IMR-90 (cell line): ENCODE data around the gene SIGLEC6. TPM values are rescaled to one million over a fixed set of nuclear protein-coding genes. Genes with fewer than 3 reads are reported as not detected.

Experiments
- ATAC-seq: fragments of 200-7000 bp; cut with Tn5 transposase; 2 replicates; pipeline ENCODE4 v1.9.1; 2020; ENCODE audit warnings: low read depth, mild to moderate bottlenecking, moderate library complexity
- BruUV-seq: library from RNA; stranded (reverse); fragments of 400-500 nt; replicated peaks from 2 replicates; lab custom pipeline; 2021; lab: Mats Ljungman, UMichigan
- CTCF ChIA-PET: fragments of 300-600 bp; formaldehyde crosslinking; extraction: SDS; loops from one replicate; lab custom pipeline; 2021; ENCODE audit warnings: antibody characterized with exemption; lab: Yijun Ruan, JAX
- POLR2A ChIA-PET: fragments of 300-600 bp; sonication (Branson Sonifier 250); formaldehyde crosslinking; loops from one replicate; lab custom pipeline; 2022; ENCODE audit warnings: antibody characterized with exemption; ENCODE audit not compliant: unreplicated experiment; lab: Charles Lee
- DNase-seq: peaks from one replicate; pipeline ENCODE4 v3.0.0; 2013
- H2AFZ ChIP-seq: replicated peaks from 2 replicates; pipeline ENCODE3; 2013; ENCODE audit warnings: low read length, mild to moderate bottlenecking; ENCODE audit not compliant: poor library complexity
- H2AK5ac ChIP-seq: 2 replicates; pipeline ENCODE4 v1.6.1; 2013; ENCODE audit warnings: low read depth, low read length, inconsistent platforms
- H2AK9ac ChIP-seq: replicated peaks from 2 replicates; pipeline ENCODE3; 2013; ENCODE audit warnings: mild to moderate bottlenecking, low read depth, low read length, moderate library complexity; ENCODE audit not compliant: poor library complexity
- H2BK120ac ChIP-seq: 2 replicates; pipeline ENCODE4 v1.6.1; 2013; ENCODE audit warnings: low read depth, low read length, inconsistent platforms
- H2BK15ac ChIP-seq: 3 replicates; pipeline ENCODE4 v1.6.1; 2013; ENCODE audit warnings: low read depth, low read length, inconsistent platforms
- H2BK20ac ChIP-seq: 2 replicates; pipeline ENCODE4 v1.6.1; 2013; ENCODE audit warnings: low read depth, mild to moderate bottlenecking, inconsistent platforms, low read length, moderate library complexity
- H2BK5ac ChIP-seq: 2 replicates; pipeline ENCODE4 v1.6.1; 2013; ENCODE audit warnings: mild to moderate bottlenecking, low read depth, low read length, inconsistent platforms; ENCODE audit not compliant: poor library complexity, severe bottlenecking
- H3K14ac ChIP-seq: replicated peaks from 2 replicates; pipeline ENCODE4 v1.6.1; 2013; ENCODE audit warnings: low read depth, low read length, inconsistent platforms
- H3K18ac ChIP-seq: 2 replicates; pipeline ENCODE4 v1.6.1; 2013; ENCODE audit warnings: low read depth, low read length, control low read depth
- H3K23ac ChIP-seq: 2 replicates; pipeline ENCODE4 v1.6.1; 2013; ENCODE audit warnings: low read depth, low read length, inconsistent platforms
- H3K27ac ChIP-seq: 2 replicates; pipeline ENCODE4 v1.5.1; 2013; ENCODE audit warnings: mild to moderate bottlenecking, control low read depth, low read length; ENCODE audit not compliant: insufficient read depth
- H3K27me3 ChIP-seq: 2 replicates; pipeline ENCODE4 v1.6.1; 2013; ENCODE audit warnings: low read length; ENCODE audit not compliant: control insufficient read depth, insufficient read depth
- H3K36me3 ChIP-seq: 2 replicates; pipeline ENCODE4 v1.6.1; 2013; ENCODE audit warnings: low read length, mixed read lengths; ENCODE audit not compliant: control insufficient read depth, insufficient read depth
- H3K4ac ChIP-seq: 2 replicates; pipeline ENCODE4 v1.6.1; 2013; ENCODE audit warnings: low read depth, low read length, inconsistent platforms
- H3K4me1 ChIP-seq: 2 replicates; pipeline ENCODE4 v1.6.1; 2013; ENCODE audit warnings: low read length, mixed read lengths; ENCODE audit not compliant: control insufficient read depth, insufficient read depth
- H3K4me2 ChIP-seq: 2 replicates; pipeline ENCODE4 v1.6.1; 2013; ENCODE audit warnings: low read depth, mild to moderate bottlenecking, control low read depth, low read length, moderate library complexity
- H3K4me3 ChIP-seq: 2 replicates; pipeline ENCODE4 v1.5.1; 2013; ENCODE audit warnings: low read depth, mild to moderate bottlenecking, control low read depth, low read length, moderate library complexity; ENCODE audit not compliant: insufficient read depth
- H3K56ac ChIP-seq: 2 replicates; pipeline ENCODE4 v1.6.1; 2013; ENCODE audit warnings: low read length, inconsistent platforms; ENCODE audit not compliant: insufficient read depth; ENCODE audit errors: extremely low read depth
- H3K79me1 ChIP-seq, 2 experiments: 2 replicates each; pipeline ENCODE4 v1.6.1; 2013; ENCODE audit warnings: low read length in 2 of 2, inconsistent platforms in 1 of 2, low read depth in 1 of 2
- H3K9ac ChIP-seq: 2 replicates; pipeline ENCODE4 v1.6.1; 2013; ENCODE audit warnings: low read depth, low read length, control low read depth
- H3K9me1 ChIP-seq: 2 replicates; pipeline ENCODE4 v1.6.1; 2013; ENCODE audit warnings: low read length, inconsistent platforms; ENCODE audit not compliant: insufficient read depth
- H3K9me3 ChIP-seq: 2 replicates; pipeline ENCODE4 v1.6.1; 2013; ENCODE audit warnings: low read length; ENCODE audit not compliant: control insufficient read depth, insufficient read depth
- H4K20me1 ChIP-seq: 2 replicates; pipeline ENCODE4 v1.6.1; 2013; ENCODE audit warnings: low read length, inconsistent platforms; ENCODE audit not compliant: insufficient read depth
- H4K5ac ChIP-seq: 2 replicates; pipeline ENCODE4 v1.6.1; 2013; ENCODE audit warnings: mild to moderate bottlenecking, low read depth, low read length, control low read depth
- H4K8ac ChIP-seq, 2 experiments: 2 replicates each; pipeline ENCODE4 v1.6.1; 2013; ENCODE audit warnings: low read depth in 2 of 2, low read length in 2 of 2, control low read depth in 1 of 2, inconsistent platforms in 1 of 2
- H4K91ac ChIP-seq: 2 replicates; pipeline ENCODE4 v1.6.1; 2013; ENCODE audit warnings: low read depth, low read length, inconsistent platforms; ENCODE audit not compliant: insufficient read depth
- BHLHE40 ChIP-seq: fragments of 150-350 bp; IDR thresholded peaks from 2 replicates; pipeline ENCODE4 v1.6.1; 2016; ENCODE audit warnings: mild to moderate bottlenecking, low read depth, low read length
- CEBPB ChIP-seq: IDR thresholded peaks from 2 replicates; pipeline ENCODE4 v1.6.1; 2012; ENCODE audit warnings: low read depth, low read length, improper control_type of control experiment
- CHD1 ChIP-seq: IDR thresholded peaks from 2 replicates; pipeline ENCODE4 v1.6.1; 2012; ENCODE audit warnings: low read depth, low read length, improper control_type of control experiment
- FOS ChIP-seq: fragments of 150-350 bp; IDR thresholded peaks from 2 replicates; pipeline ENCODE4 v1.6.1; 2016; ENCODE audit warnings: low read depth, low read length
- MAFK ChIP-seq: IDR thresholded peaks from 2 replicates; pipeline ENCODE4 v1.6.1; 2012; ENCODE audit warnings: low read depth, low read length, improper control_type of control experiment
- MAZ ChIP-seq: IDR thresholded peaks from 2 replicates; pipeline ENCODE4 v1.6.1; 2012; ENCODE audit warnings: low read depth, mild to moderate bottlenecking, low read length, improper control_type of control experiment, moderate library complexity, borderline replicate concordance
- MXI1 ChIP-seq: IDR thresholded peaks from 2 replicates; pipeline ENCODE4 v1.6.1; 2012; ENCODE audit warnings: low read depth, mild to moderate bottlenecking, low read length, moderate library complexity, borderline replicate concordance
- NFE2L2 ChIP-seq: fragments of 150-350 bp; IDR thresholded peaks from 2 replicates; pipeline ENCODE4 v1.6.1; 2016; ENCODE audit warnings: low read depth, mild to moderate bottlenecking, low read length
- POLR2A ChIP-seq: IDR thresholded peaks from 2 replicates; pipeline ENCODE4 v1.6.1; 2012; ENCODE audit warnings: mild to moderate bottlenecking, low read depth, low read length
- RAD21 ChIP-seq: IDR thresholded peaks from 2 replicates; pipeline ENCODE4 v1.6.1; 2012; ENCODE audit warnings: low read length, improper control_type of control experiment
- RCOR1 ChIP-seq: IDR thresholded peaks from 2 replicates; pipeline ENCODE4 v1.6.1; 2012; ENCODE audit warnings: mild to moderate bottlenecking, low read length, improper control_type of control experiment; ENCODE audit not compliant: insufficient replicate concordance
- RFX5 ChIP-seq: IDR thresholded peaks from 2 replicates; pipeline ENCODE4 v1.8.0; 2012; ENCODE audit warnings: low read depth, mild to moderate bottlenecking, low read length, moderate library complexity
- SMC3 ChIP-seq: fragments of 150-350 bp; IDR thresholded peaks from 2 replicates; pipeline ENCODE4 v1.6.1; 2016; ENCODE audit warnings: low read depth, mild to moderate bottlenecking, antibody characterized with exemption, low read length, moderate library complexity
- USF2 ChIP-seq: fragments of 150-350 bp; IDR thresholded peaks from 2 replicates; pipeline ENCODE4 v1.6.1; 2017; ENCODE audit warnings: mild to moderate bottlenecking, antibody characterized with exemption, low read length, low read depth
- WGBS, 2 experiments: methylation state at CpG; one replicate each; pipeline versions ENCODE4 v1.1.5 to v1.1.7; 2013; ENCODE audit warnings: missing lambda C conversion rate in 2 of 2; ENCODE audit not compliant: insufficient read length in 1 of 2; ENCODE audit errors: extremely low coverage in 2 of 2; 5-methylcytosine and 5-hydroxymethylcytosine counted together
- dilution Hi-C: fragments of 300-500 bp; cut with HindIII; formaldehyde crosslinking; loops from one replicate; pipeline ENCODE4 v1.14.3; 2018; ENCODE audit warnings: low sequenced_read_pairs; ENCODE audit not compliant: unreplicated experiment
- in situ Hi-C: fragments of 300-500 bp; cut with MboI; formaldehyde crosslinking; loops from 3 replicates; pipeline ENCODE4 v1.14.3; 2019; ENCODE audit warnings: low sequenced_read_pairs, inconsistent platforms, mixed read lengths
- intact Hi-C: fragments of 100-400 bp; cut with micrococcal nuclease; formaldehyde crosslinking; loops from 2 replicates; pipeline ENCODE4 v1.10.0; 2022
- polyA plus RNA-seq, 3 experiments: library from polyadenylated mRNA; depleted of rRNA; stranded (reverse); fragments of >200 nt; gene quantifications; 2 replicates each; pipeline ENCODE4 v1.2.3, GENCODE V29; 2012; ENCODE audit warnings: low replicate concordance in 1 of 3
- total RNA-seq: library from RNA; depleted of rRNA; stranded (reverse); fragments of >200 nt; gene quantifications from 2 replicates; pipeline ENCODE4 v1.2.3, GENCODE V29; 2012
- TF ChIP-seq, protein P1 (sequence below): conservative IDR thresholded peaks from 2 replicates; pipeline ENCODE4 v1.5.1; 2012; ENCODE audit warnings: mild to moderate bottlenecking, low read depth, low read length, improper control_type of control experiment
- TF ChIP-seq, protein P2 (sequence below): fragments of 150-350 bp; IDR thresholded peaks from 2 replicates; pipeline ENCODE4 v1.6.1; 2016; ENCODE audit warnings: low read depth, mild to moderate bottlenecking, low read length, moderate library complexity, borderline replicate concordance

SIGLEC6 gene
- total and polyA plus RNA-seq, 2 of the 4 experiments (the other 2 are of a cell fraction), result not detected

DNA sequence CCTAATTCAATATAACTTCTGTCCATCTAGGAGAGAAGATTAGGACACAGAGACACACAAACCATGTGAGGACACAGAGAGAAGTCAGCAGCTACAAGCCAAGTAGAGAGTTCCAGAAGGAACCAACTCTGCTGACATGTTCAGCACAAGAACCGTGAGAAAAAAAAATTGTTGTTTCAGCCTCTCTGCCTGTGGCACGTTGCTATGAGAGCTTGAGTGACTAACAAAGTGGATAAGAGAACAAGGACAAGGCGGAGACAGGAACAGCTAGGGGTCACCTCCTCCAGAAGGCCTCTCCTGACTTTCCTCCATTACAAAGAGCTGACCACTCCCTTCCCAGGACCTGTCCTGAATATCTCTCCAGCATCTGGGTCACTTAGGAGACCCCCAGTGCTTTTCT lies 24.3 kb downstream of the SIGLEC6 start:
- Histone ChIP-seq H3K4me2 (no peak overlapping the region), H3K4me1 (no peaks in the 10 kb centered on the region), H3K4me3 (no peak overlapping the region), H3K79me1 (no peaks in the 10 kb centered on the region), H3K27ac (no peak overlapping the region), H3K14ac (no peak overlapping the region), H2BK5ac (no peak overlapping the region), H4K20me1 (no peaks in the 10 kb centered on the region), H3K27me3 (no peaks in the 10 kb centered on the region), H3K56ac (no peak overlapping the region), H3K9me1 (no peaks in the 10 kb centered on the region), H3K9ac (no peak overlapping the region), H2AFZ (no peak overlapping the region), H2BK120ac (no peak overlapping the region), H4K91ac (no peak overlapping the region), H4K5ac (no peak overlapping the region), H2BK15ac (no peak overlapping the region), H4K8ac (no peak overlapping the region), H2AK9ac (no peak overlapping the region), H3K23ac (no peak overlapping the region), H3K18ac (no peak overlapping the region), H2BK20ac (no peak overlapping the region), H3K36me3 (no peaks in the 10 kb centered on the region), H2AK5ac (no peak overlapping the region), H3K9me3 (no peaks in the 10 kb centered on the region; the same call in 1 of the 2 replicates), H3K4ac (no peak overlapping the region)
- BruUV-seq, result no TSS peak
- TF ChIP-seq BHLHE40 (no peak), MAZ (no peak), RCOR1 (no peak), POLR2A (no peak), USF2 (no peak), CEBPB (no peak), FOS (no peak), CHD1 (no peak), SMC3 (no peak), NFE2L2 (no peak), MAFK (no peak), RFX5 (no peak), RAD21 (no peak), MXI1 (no peak)
- TF ChIP-seq, protein P1, sequence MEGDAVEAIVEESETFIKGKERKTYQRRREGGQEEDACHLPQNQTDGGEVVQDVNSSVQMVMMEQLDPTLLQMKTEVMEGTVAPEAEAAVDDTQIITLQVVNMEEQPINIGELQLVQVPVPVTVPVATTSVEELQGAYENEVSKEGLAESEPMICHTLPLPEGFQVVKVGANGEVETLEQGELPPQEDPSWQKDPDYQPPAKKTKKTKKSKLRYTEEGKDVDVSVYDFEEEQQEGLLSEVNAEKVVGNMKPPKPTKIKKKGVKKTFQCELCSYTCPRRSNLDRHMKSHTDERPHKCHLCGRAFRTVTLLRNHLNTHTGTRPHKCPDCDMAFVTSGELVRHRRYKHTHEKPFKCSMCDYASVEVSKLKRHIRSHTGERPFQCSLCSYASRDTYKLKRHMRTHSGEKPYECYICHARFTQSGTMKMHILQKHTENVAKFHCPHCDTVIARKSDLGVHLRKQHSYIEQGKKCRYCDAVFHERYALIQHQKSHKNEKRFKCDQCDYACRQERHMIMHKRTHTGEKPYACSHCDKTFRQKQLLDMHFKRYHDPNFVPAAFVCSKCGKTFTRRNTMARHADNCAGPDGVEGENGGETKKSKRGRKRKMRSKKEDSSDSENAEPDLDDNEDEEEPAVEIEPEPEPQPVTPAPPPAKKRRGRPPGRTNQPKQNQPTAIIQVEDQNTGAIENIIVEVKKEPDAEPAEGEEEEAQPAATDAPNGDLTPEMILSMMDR, result no peak
- TF ChIP-seq, protein P2, sequence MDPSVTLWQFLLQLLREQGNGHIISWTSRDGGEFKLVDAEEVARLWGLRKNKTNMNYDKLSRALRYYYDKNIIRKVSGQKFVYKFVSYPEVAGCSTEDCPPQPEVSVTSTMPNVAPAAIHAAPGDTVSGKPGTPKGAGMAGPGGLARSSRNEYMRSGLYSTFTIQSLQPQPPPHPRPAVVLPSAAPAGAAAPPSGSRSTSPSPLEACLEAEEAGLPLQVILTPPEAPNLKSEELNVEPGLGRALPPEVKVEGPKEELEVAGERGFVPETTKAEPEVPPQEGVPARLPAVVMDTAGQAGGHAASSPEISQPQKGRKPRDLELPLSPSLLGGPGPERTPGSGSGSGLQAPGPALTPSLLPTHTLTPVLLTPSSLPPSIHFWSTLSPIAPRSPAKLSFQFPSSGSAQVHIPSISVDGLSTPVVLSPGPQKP, result no peak
- DNase-seq (no peak), ATAC-seq (no peak)
- dilution Hi-C loops (no loop called here), intact Hi-C loops (no loop called here), in situ Hi-C loops (no loop called here)
- no CpG with 5 or more reads among the region's 3 CpGs for WGBS, 2 experiments
- POLR2A ChIA-PET, result no interaction called here
- CTCF ChIA-PET, result interaction anchor here (0.9 to 2.1 kb wide), 2 partner anchors 8 to 150 kb away, joined by 6 to 8 read pairs; no protein-coding TSS in a partner anchor
